ENCODE data around the gene TRIM47.

The TRIM47 gene

GRCh38 chr17:75846692-75847613 is 31.4 kb downstream of the TRIM47 start:
- DNase-seq (ENCODE audit: low read depth): no peak

DNA sequence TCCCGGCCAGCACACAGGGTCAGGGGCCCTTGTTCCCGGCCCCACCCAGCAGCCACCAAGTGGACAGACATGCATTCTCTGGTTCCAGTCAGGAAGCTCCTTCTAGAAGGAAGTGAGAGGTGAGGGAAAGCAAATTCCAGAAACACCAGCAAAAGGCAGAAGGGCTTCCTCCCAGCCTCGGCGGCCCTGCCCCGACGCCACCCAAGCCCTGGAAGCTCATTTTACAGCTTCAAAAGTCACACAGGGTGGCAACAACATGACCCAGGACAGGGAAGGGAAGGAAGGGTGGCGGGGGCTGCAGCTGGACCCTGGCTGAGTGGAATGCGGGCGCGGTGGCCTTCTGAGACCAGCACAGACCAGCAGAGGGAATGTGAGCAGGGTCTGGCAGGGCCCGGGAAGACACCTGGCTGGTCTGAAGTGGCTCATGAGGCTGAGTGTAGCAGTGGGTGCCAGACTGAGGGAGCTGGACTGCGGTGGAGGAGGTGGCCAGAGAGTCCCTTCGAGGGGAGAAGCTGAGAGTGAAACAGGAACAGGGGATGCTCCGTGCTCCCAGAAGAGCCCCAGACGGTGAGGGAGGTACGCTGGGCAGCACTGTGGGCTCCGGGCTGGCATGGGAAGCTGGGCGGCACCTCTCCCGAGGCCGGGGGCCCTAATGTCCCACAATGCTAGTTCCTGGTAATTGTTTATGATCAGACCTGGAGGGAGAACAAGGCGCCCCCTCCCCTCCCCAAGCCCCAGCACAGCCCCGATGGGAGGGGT is 32.3 kb downstream of the TRIM47 start:
- DNase-seq (ENCODE audit: low read depth): no peak

GRCh38 chr17:75845058-75845711 is 33.2 kb downstream of the TRIM47 start:
- DNase-seq (ENCODE audit: low read depth): peak; percentile 93

GRCh38 chr17:75844530-75845057 is 33.8 kb downstream of the TRIM47 start:
- peak; percentile 83 for DNase-seq (ENCODE audit: low read depth)

GRCh38 chr17:75843577-75844529 is 34.5 kb downstream of the TRIM47 start, which contains the start of gene UNC13D:
Gene UNC13D, minus strand, starts transcription at chr17:75844404. Its CDS starts 67 bp downstream, at chr17:75844337.
- peak; percentile 93 for DNase-seq (ENCODE audit: low read depth)

DNA sequence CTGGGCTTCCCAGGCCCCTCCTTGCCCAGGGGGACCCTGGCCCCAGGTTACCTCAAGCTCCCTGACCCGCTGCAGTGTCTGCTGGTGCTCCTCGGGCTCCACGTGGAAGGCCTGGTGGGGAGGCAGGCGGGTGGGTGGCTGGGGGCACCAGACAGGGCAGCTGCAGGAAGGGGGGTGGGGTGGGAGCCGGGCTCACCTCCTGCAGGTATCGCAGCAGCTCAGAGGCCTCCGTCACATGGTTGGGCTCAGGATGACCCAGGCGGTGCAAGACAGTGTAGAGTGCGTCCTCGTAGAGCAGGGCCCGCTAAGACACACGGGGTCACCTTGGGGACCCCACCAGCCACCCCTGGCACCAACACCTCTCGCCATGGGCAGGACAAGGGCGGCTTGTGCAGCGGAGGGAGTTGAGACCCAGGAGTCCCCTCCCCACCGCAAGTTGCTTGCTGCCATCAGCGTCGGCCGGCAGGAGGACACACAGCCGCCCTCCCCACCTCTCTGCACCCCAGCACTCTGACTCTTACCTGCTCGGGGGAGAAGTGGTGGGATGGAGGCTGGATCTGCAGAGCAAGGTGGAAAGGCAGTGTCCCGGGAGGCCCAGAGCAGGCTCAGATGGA is 35.3 kb downstream of the TRIM47 start:
- no peak for DNase-seq (ENCODE audit: low read depth)

- DNase-seq (ENCODE audit: low read depth): no peak
Observed at GRCh38 chr17:75842411-75842810, 36.0 kb downstream of the TRIM47 start.

- DNase-seq (ENCODE audit: low read depth): no peak
Observed at GRCh38 chr17:75840799-75841164, 37.6 kb downstream of the TRIM47 start.

DNA sequence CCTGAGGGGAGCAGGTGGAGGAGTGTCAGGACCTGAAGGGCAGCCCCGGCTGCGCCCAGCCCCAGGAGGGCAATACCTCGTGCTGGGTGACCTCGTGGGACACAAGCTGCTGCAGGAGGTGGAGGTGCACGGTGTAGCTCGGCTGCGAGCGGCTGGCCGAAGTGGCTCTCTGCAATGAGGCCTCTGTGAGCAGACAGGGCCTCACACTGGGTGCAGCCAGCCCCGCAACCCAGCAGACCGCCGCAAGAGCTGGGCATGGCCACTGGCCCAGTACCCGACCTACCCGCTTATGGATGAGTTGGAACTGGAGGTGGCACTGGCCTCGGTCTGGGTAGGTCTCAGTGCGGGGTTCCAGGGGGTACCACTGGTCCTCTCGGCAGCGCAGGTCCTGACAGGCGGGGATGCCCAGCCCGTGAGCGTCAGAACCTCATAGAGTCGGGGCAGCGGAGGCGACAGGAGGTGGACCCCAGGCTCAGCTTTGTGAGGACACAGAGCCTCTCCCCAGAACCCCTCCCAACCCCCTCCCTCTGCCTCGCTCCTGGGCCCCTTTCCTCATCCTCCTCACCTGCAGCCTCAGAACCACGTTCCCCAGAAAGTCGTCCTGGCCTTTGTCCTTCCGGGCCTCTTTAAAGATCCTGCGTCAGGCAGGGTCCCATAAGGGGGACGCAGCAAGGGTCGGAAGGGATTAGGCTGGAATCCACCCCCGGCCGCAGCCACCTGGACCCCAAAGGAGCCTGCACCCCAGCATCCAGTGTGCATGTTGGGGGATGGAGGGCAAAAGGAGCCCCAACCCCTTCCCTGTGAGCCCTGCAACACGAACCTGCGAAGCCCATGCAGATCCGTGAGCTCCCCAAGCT is 38.2 kb downstream of the TRIM47 start:
- no peak for DNase-seq (ENCODE audit: low read depth)

GRCh38 chr17:75838410-75838809 is 40.0 kb downstream of the TRIM47 start:
- no peak for DNase-seq (ENCODE audit: low read depth)

GRCh38 chr17:75837899-75838298 is 40.5 kb downstream of the TRIM47 start:
- DNase-seq (ENCODE audit: low read depth): no peak

GRCh38 chr17:75836605-75837004 is 41.8 kb downstream of the TRIM47 start:
- DNase-seq (ENCODE audit: low read depth): no peak

DNA sequence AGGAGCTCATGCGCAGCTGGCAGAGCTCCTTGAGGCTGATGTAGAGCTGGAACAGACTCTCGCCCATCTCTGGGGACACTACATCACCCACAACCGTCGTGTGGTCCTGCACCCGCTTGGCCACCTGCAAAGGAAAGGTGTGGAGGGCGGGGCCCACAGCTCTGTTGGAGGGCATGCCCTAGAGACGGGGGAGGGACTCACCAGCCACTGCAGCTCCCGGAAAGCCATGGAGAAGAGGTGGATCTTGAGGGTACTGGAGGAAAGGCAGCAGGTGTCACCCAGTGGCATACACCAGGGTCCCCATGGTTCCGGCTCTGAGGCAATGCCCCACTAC is 42.8 kb downstream of the TRIM47 start:
- no peak for DNase-seq (ENCODE audit: low read depth)

- DNase-seq (ENCODE audit: low read depth): no peak
Observed at GRCh38 chr17:75834928-75835653, 43.3 kb downstream of the TRIM47 start.

DNA sequence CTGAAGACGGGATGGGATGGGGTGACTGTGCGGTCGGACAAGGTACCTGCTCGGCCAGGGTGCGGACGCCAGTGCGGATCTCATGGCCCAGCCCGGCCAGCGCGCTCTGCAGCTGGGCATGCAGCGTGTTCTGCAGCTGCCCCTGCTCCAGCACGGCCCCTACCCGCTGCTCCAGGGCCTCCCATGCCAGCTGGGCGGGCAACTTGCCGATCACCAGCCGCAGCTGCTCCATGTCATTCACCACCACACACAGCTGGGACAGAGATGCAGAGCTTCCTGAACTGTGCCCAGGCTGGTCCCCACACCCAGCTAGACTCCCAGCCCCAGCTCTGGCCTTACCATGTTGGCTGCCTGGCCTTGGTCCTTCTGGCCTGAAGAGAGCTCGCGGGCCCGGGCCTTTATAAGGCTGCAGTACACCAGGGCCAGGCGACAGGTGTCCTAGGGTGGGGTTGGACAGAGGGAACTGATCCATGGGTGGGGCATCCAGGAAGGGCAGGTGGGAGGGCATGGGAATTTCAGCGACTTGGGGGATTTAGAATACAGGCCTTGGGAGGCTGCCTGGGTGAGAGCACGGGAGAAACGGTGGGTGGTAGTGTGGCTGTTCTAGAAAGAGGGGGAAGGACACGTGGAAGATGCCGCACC is 44.0 kb downstream of the TRIM47 start:
- DNase-seq (ENCODE audit: low read depth): no peak

DNA sequence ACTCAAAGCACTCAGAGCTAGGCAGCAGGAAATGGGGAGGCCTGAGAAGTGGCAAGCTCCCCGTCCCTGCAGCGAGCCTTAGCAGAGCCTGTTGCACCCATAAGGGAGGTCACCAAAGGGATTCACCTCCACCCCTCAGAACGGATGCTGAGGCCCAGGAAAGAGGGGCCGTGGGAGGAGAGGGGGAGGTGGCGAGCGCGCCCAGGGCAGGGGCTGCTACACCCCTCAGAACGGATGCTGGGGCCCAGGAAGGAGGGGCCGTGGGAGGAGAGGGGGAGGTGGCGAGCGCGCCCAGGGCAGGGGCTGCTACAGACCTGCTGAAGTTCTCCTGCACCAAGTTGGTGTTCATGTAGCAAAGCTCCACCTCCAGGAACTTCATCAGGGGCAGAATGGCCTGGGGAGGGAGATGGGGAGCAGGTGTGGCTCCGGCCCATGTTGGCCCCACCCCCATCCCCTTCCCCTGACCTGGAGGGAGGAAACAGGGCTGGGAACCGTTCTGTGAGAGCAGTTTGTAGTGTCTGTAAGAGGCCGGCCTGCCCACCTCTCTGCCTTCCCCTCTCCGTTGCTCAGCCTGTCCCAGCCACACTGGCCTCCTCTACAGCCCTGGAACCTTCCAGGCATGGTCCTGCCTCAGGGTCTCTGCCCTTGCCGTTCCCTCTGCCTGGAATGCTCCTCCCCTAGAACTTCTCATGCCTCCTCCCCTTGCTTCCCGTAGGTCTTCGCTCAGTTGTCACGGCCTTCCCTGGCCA is 45.6 kb downstream of the TRIM47 start:
- DNase-seq (ENCODE audit: low read depth): no peak

GRCh38 chr17:75832164-75832651 is 46.2 kb downstream of the TRIM47 start:
- no peak for DNase-seq (ENCODE audit: low read depth)

Data from CMK (cell line).